SK-N-SH (cell line): ENCODE results near the gene FNTB. TPM values are rescaled to one million over a fixed set of nuclear protein-coding genes. Genes with fewer than 3 reads are reported as not detected.

ENCODE experiments used
- CTCF ChIA-PET: fragments of 300-600, 350-600 bp; formaldehyde crosslinking; extraction: SDS; loops from one replicate; lab custom pipeline; 2021; lab: Yijun Ruan, JAX
- POLR2A ChIA-PET: fragments of 350-600 bp; sonication (Branson Sonifier 250); formaldehyde crosslinking; extraction: SDS; loops from one replicate; lab custom pipeline; 2020; ENCODE audit warnings: antibody characterized with exemption, inconsistent platforms; lab: Yijun Ruan, JAX
- DNase-seq: peaks from one replicate; pipeline ENCODE4 v3.0.0; 2012
- H2AFZ ChIP-seq: fragments of 200-600 bp; sonication (generic); 2 replicates; pipeline ENCODE4 v1.8.1; 2016; ENCODE audit warnings: antibody characterized with exemption, mild to moderate bottlenecking, low read depth
- H3F3A ChIP-seq: fragments of 200-600 bp; sonication (generic); replicated peaks from 2 replicates; pipeline ENCODE3; 2016; ENCODE audit warnings: antibody characterized with exemption, mild to moderate bottlenecking; ENCODE audit not compliant: insufficient read depth
- H3K27ac ChIP-seq, 2 experiments: fragments of 200-500 bp in 1 of 2; fragments of 200-600 bp in 1 of 2; sonication (Bioruptor generic) in 1 of 2; sonication (generic), shearing (Covaris generic) in 1 of 2; 2 replicates each; pipeline versions ENCODE4 v1.5.1 to v1.6.1; 2014 to 2016; ENCODE audit warnings: low read depth in 2 of 2, inconsistent platforms in 1 of 2, low read length in 1 of 2, mild to moderate bottlenecking in 1 of 2, mixed read lengths in 1 of 2
- H3K27me3 ChIP-seq: fragments of 200-600 bp; sonication (generic), shearing (Covaris generic); 2 replicates; pipeline ENCODE4 v1.6.1; 2016; ENCODE audit warnings: mixed run types; ENCODE audit not compliant: insufficient read depth
- H3K36me3 ChIP-seq, 2 experiments: fragments of 200-500 bp in 1 of 2; fragments of 200-600 bp in 1 of 2; sonication (Bioruptor generic) in 1 of 2; sonication (generic) in 1 of 2; replicated peaks in 1 of 2; 2 replicates each; pipeline versions ENCODE3 to v1.5.1; 2014 to 2016; ENCODE audit warnings: low read length in 1 of 2, mild to moderate bottlenecking in 1 of 2; ENCODE audit not compliant: insufficient read depth in 2 of 2, control insufficient read depth in 1 of 2
- H3K4me1 ChIP-seq, 2 experiments: fragments of 200-500 bp in 1 of 2; fragments of 200-600 bp in 1 of 2; sonication (Bioruptor generic) in 1 of 2; sonication (generic), shearing (Covaris generic) in 1 of 2; 2 replicates each; pipeline versions ENCODE4 v1.5.1 to v1.6.1; 2014 to 2016; ENCODE audit warnings: low read depth in 1 of 2, low read length in 1 of 2, mixed run types in 1 of 2; ENCODE audit not compliant: insufficient read depth in 2 of 2, control insufficient read depth in 1 of 2
- H3K4me2 ChIP-seq: fragments of 200-600 bp; sonication (generic), shearing (Covaris generic); 2 replicates; pipeline ENCODE4 v1.6.1; 2017; ENCODE audit warnings: mixed run types
- H3K4me3 ChIP-seq, 2 experiments: fragments of 200-500 bp in 1 of 2; fragments of 200-600 bp in 1 of 2; sonication (Bioruptor generic) in 1 of 2; sonication (generic), shearing (Covaris generic) in 1 of 2; 2 replicates each; pipeline versions ENCODE4 v1.5.1 to v1.8.1; 2014 to 2016; ENCODE audit warnings: low read depth in 2 of 2, inconsistent platforms in 1 of 2, low read length in 1 of 2, mild to moderate bottlenecking in 1 of 2, mixed read lengths in 1 of 2, moderate library complexity in 1 of 2
- H3K79me2 ChIP-seq: fragments of 200-600 bp; sonication (generic); 2 replicates; pipeline ENCODE4 v1.8.1; 2017; ENCODE audit warnings: mild to moderate bottlenecking; ENCODE audit not compliant: insufficient read depth
- H3K9ac ChIP-seq: fragments of 200-600 bp; sonication (generic); 2 replicates; pipeline ENCODE4 v1.6.1; 2017; ENCODE audit warnings: mixed run types
- H3K9me2 ChIP-seq: fragments of 200-600 bp; sonication (generic); 2 replicates; pipeline ENCODE4 v1.6.1; 2017; ENCODE audit warnings: mixed run types
- H3K9me3 ChIP-seq: fragments of 200-600 bp; sonication (generic); 2 replicates; pipeline ENCODE4 v1.6.1; 2017; ENCODE audit warnings: mixed run types, mild to moderate bottlenecking, moderate library complexity
- H4K20me1 ChIP-seq: fragments of 200-600 bp; sonication (generic); 2 replicates; pipeline ENCODE4 v1.6.1; 2017; ENCODE audit warnings: mild to moderate bottlenecking, mixed run types; ENCODE audit not compliant: insufficient read depth
- ELF1 ChIP-seq: IDR thresholded peaks from 2 replicates; pipeline ENCODE4 v1.4.0; 2012
- EZH2phosphoT487 ChIP-seq: fragments of 200-600 bp; sonication (generic); IDR thresholded peaks from 2 replicates; pipeline ENCODE4 v1.6.1; 2017; ENCODE audit warnings: low read depth, mixed run types, mild to moderate bottlenecking, antibody characterized with exemption, moderate library complexity, borderline replicate concordance
- FOSL2 ChIP-seq: IDR thresholded peaks from 2 replicates; pipeline ENCODE4 v1.4.0; 2012; ENCODE audit warnings: low read depth, mild to moderate bottlenecking, moderate library complexity, borderline replicate concordance
- FOXJ3 ChIP-seq: sonication (generic); formaldehyde crosslinking; IDR thresholded peaks from 2 replicates; pipeline ENCODE4 v1.5.1; 2020; ENCODE audit warnings: mild to moderate bottlenecking, missing genetic modification reagents
- FOXM1 ChIP-seq: IDR thresholded peaks from 2 replicates; pipeline ENCODE4 v1.4.0; 2012; ENCODE audit warnings: low read depth, mild to moderate bottlenecking
- GATA2 ChIP-seq: sonication (generic); formaldehyde crosslinking; IDR thresholded peaks from 2 replicates; pipeline ENCODE4 v1.5.0; 2020; ENCODE audit warnings: mild to moderate bottlenecking, missing genetic modification reagents
- JUND ChIP-seq: IDR thresholded peaks from 2 replicates; pipeline ENCODE4 v1.4.0; 2012
- MXI1 ChIP-seq: IDR thresholded peaks from 2 replicates; pipeline ENCODE4 v1.6.1; 2012; ENCODE audit warnings: mild to moderate bottlenecking, low read depth, low read length, improper control_type of control experiment
- NRF1 ChIP-seq: IDR thresholded peaks from 2 replicates; pipeline ENCODE4 v1.6.1; 2012; ENCODE audit warnings: low read depth, mild to moderate bottlenecking, low read length
- POLR2AphosphoS5 ChIP-seq: IDR thresholded peaks from 2 replicates; pipeline ENCODE4 v1.6.1; 2012; ENCODE audit warnings: low read depth, low read length
- SIN3A ChIP-seq: IDR thresholded peaks from 2 replicates; pipeline ENCODE4 v1.6.1; 2012; ENCODE audit warnings: low read depth, mild to moderate bottlenecking, low read length, moderate library complexity, borderline replicate concordance
- SMC3 ChIP-seq: IDR thresholded peaks from 2 replicates; pipeline ENCODE4 v1.6.1; 2012; ENCODE audit warnings: low read depth, low read length, improper control_type of control experiment
- TAF1 ChIP-seq: IDR thresholded peaks from 2 replicates; pipeline ENCODE4 v1.6.1; 2012; ENCODE audit warnings: low read depth, mild to moderate bottlenecking, low read length, moderate library complexity, borderline replicate concordance
- TCF12 ChIP-seq: IDR thresholded peaks from 2 replicates; pipeline ENCODE4 v1.4.0; 2012
- WGBS: methylation state at CpG from one replicate; pipeline ENCODE4 v1.1.6; 2017; ENCODE audit warnings: low lambda C conversion rate; 5-methylcytosine and 5-hydroxymethylcytosine counted together
- polyA plus RNA-seq, 3 experiments: library from polyadenylated mRNA; depleted of rRNA; stranded (reverse); fragments of >200 nt; gene quantifications; 2 replicates each; pipeline ENCODE4 v1.2.3, GENCODE V29; 2012
- TF ChIP-seq, protein P1 (sequence below): fragments of 150-350 bp; IDR thresholded peaks from 2 replicates; pipeline ENCODE4 v1.6.1; 2016; ENCODE audit warnings: mild to moderate bottlenecking, low read depth, low read length
- TF ChIP-seq, protein P2 (sequence below): IDR thresholded peaks from 2 replicates; pipeline ENCODE4 v1.4.0; 2012; ENCODE audit warnings: low read depth, borderline replicate concordance
- TF ChIP-seq, protein P3 (sequence below): fragments of 150-350 bp; IDR thresholded peaks from 2 replicates; pipeline ENCODE4 v1.6.1; 2017; ENCODE audit warnings: antibody characterized with exemption, low read length, low read depth, borderline replicate concordance

FNTB gene
- polyA plus RNA-seq, 1 of the 3 experiments (the other 2 are of a cell fraction) = 18.4 TPM

DNA sequence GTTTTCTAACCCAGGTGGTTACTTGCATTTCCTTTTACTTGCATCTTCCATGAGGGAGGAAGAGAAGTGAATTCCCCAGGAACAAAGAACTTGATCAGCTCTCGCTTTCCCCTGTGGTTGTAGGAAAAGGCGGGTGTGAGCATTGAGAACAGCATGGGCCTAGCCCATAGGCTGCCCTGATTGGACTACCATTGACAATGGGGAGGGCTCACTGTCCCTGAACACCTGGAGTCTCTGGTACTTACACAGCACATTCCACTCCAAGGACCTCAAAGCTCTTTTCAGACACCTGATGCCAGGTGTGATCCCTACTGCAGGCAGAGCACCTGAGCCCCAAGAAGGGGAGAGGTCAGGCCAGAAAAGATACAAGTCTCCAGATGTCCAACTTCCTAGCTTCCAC is 90.6 kb downstream of the FNTB start:
- no peaks in the 10 kb centered on the region for H3K27me3 ChIP-seq
- no peaks in the 10 kb centered on the region for H3K9me3 ChIP-seq
- no peak for TF ChIP-seq FOXM1
- TF ChIP-seq FOSL2 = no peak
- no peak for TF ChIP-seq POLR2AphosphoS5
- TF ChIP-seq JUND = no peak
- no peak for TF ChIP-seq SMC3
- TF ChIP-seq GATA2 (CRISPR knock-in tag) = no peak
- TF ChIP-seq, protein P1, sequence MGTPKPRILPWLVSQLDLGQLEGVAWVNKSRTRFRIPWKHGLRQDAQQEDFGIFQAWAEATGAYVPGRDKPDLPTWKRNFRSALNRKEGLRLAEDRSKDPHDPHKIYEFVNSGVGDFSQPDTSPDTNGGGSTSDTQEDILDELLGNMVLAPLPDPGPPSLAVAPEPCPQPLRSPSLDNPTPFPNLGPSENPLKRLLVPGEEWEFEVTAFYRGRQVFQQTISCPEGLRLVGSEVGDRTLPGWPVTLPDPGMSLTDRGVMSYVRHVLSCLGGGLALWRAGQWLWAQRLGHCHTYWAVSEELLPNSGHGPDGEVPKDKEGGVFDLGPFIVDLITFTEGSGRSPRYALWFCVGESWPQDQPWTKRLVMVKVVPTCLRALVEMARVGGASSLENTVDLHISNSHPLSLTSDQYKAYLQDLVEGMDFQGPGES = no peak
- TF ChIP-seq, protein P2, sequence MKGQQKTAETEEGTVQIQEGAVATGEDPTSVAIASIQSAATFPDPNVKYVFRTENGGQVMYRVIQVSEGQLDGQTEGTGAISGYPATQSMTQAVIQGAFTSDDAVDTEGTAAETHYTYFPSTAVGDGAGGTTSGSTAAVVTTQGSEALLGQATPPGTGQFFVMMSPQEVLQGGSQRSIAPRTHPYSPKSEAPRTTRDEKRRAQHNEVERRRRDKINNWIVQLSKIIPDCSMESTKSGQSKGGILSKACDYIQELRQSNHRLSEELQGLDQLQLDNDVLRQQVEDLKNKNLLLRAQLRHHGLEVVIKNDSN = no peak
- CTCF ChIA-PET = interaction anchor here (1.4 kb wide), 1 partner anchor 21 kb away, joined by 3 read pairs; no protein-coding TSS in a partner anchor
- H3K9ac ChIP-seq = no peak overlapping the region
- POLR2A ChIA-PET = no interaction called here
- H4K20me1 ChIP-seq = peaks cover 16% of the 10 kb centered on the region
- no peak overlapping the region for H2AFZ ChIP-seq
- no peaks in the 10 kb centered on the region for H3F3A ChIP-seq
- H3K9me2 ChIP-seq = no peaks in the 10 kb centered on the region
- peaks cover 28% of the 10 kb centered on the region for H3K79me2 ChIP-seq
- H3K27ac ChIP-seq = no peak overlapping the region
- H3K36me3 ChIP-seq = peaks cover 39 to 80% of the 10 kb centered on the region in 2 experiments
- H3K4me1 ChIP-seq = peaks cover 0 to 11% of the 10 kb centered on the region in 2 experiments; a peak in 1 of 4 replicates
- DNase-seq = no peak
- WGBS = 97% methylated on average over 2 of the region's 2 CpGs
- no peak overlapping the region for H3K4me2 ChIP-seq
- no peak overlapping the region for H3K4me3 ChIP-seq

DNA sequence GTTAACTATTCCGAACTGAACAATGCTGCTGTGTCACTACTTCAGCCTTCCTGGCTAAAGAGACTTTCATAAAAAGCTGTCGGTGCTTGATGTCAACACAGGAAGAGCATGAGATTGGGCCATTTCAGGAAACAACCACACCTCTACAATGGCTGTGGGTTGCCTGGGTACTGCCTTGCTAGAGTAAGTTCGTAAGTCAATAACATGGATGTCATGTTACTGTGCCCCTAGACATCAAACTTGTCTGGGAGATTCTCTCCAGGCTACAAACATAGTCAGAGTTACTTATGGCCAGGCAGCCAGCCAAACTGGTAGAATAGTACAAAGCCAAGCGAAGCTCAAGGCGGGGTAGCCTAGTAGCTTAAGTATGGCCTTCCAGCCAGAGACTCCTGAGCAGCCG is 92.5 kb downstream of the FNTB start:
- Histone ChIP-seq H3K36me3 (peaks cover 43 to 83% of the 10 kb centered on the region in 2 experiments), H3K79me2 (peaks cover 40% of the 10 kb centered on the region)

More for the DNA sequence above, 92.5 kb downstream of the FNTB start:
- TF ChIP-seq, protein P3, sequence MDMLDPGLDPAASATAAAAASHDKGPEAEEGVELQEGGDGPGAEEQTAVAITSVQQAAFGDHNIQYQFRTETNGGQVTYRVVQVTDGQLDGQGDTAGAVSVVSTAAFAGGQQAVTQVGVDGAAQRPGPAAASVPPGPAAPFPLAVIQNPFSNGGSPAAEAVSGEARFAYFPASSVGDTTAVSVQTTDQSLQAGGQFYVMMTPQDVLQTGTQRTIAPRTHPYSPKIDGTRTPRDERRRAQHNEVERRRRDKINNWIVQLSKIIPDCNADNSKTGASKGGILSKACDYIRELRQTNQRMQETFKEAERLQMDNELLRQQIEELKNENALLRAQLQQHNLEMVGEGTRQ = no peak
- TF ChIP-seq TCF12 (no peak), ELF1 (no peak), NRF1 (no peak), GATA2 (CRISPR knock-in tag) (no peak), SIN3A (no peak), FOXM1 (no peak), TAF1 (no peak), FOXJ3 (CRISPR knock-in tag) (no peak), SMC3 (no peak), EZH2phosphoT487 (no peak), MXI1 (no peak)
- TF ChIP-seq, protein P1 = no peak
- Histone ChIP-seq H3K9me2 (no peaks in the 10 kb centered on the region), H2AFZ (no peak overlapping the region), H3K4me3 (no peak overlapping the region), H3F3A (no peaks in the 10 kb centered on the region), H3K27me3 (no peaks in the 10 kb centered on the region), H3K4me1 (no peaks in the 10 kb centered on the region; a peak in 2 of 4 replicates), H3K9ac (no peak overlapping the region), H3K9me3 (no peaks in the 10 kb centered on the region), H4K20me1 (peaks cover 13% of the 10 kb centered on the region), H3K27ac (no peak overlapping the region), H3K4me2 (no peak overlapping the region)
- WGBS = 97% methylated on average over 6 of the region's 6 CpGs
- CTCF ChIA-PET = interaction anchor here (0.8 kb wide), 1 partner anchor 59 kb away, joined by 5 read pairs; no protein-coding TSS in a partner anchor
- no peak for DNase-seq
- POLR2A ChIA-PET = no interaction called here
